SK-N-SH (cell line): Measurements from ENCODE around the gene LMTK2. TPM values are rescaled to one million over a fixed set of nuclear protein-coding genes. Genes with fewer than 3 reads are reported as not detected.

Experiments
- CTCF ChIA-PET: fragments of 300-600, 350-600 bp; formaldehyde crosslinking; extraction: SDS; loops from one replicate; lab custom pipeline; 2021; lab: Yijun Ruan, JAX
- POLR2A ChIA-PET: fragments of 350-600 bp; sonication (Branson Sonifier 250); formaldehyde crosslinking; extraction: SDS; loops from one replicate; lab custom pipeline; 2020; ENCODE audit warnings: antibody characterized with exemption, inconsistent platforms; lab: Yijun Ruan, JAX
- DNase-seq: peaks from one replicate; pipeline ENCODE4 v3.0.0; 2012
- H2AFZ ChIP-seq: fragments of 200-600 bp; sonication (generic); 2 replicates; pipeline ENCODE4 v1.8.1; 2016; ENCODE audit warnings: antibody characterized with exemption, mild to moderate bottlenecking, low read depth
- H3F3A ChIP-seq: fragments of 200-600 bp; sonication (generic); replicated peaks from 2 replicates; pipeline ENCODE3; 2016; ENCODE audit warnings: antibody characterized with exemption, mild to moderate bottlenecking; ENCODE audit not compliant: insufficient read depth
- H3K27ac ChIP-seq, 2 experiments: fragments of 200-500 bp in 1 of 2; fragments of 200-600 bp in 1 of 2; sonication (Bioruptor generic) in 1 of 2; sonication (generic), shearing (Covaris generic) in 1 of 2; 2 replicates each; pipeline versions ENCODE4 v1.5.1 to v1.6.1; 2014 to 2016; ENCODE audit warnings: low read depth in 2 of 2, inconsistent platforms in 1 of 2, low read length in 1 of 2, mild to moderate bottlenecking in 1 of 2, mixed read lengths in 1 of 2
- H3K27me3 ChIP-seq: fragments of 200-600 bp; sonication (generic), shearing (Covaris generic); 2 replicates; pipeline ENCODE4 v1.6.1; 2016; ENCODE audit warnings: mixed run types; ENCODE audit not compliant: insufficient read depth
- H3K36me3 ChIP-seq, 2 experiments: fragments of 200-500 bp in 1 of 2; fragments of 200-600 bp in 1 of 2; sonication (Bioruptor generic) in 1 of 2; sonication (generic) in 1 of 2; replicated peaks in 1 of 2; 2 replicates each; pipeline versions ENCODE3 to v1.5.1; 2014 to 2016; ENCODE audit warnings: low read length in 1 of 2, mild to moderate bottlenecking in 1 of 2; ENCODE audit not compliant: insufficient read depth in 2 of 2, control insufficient read depth in 1 of 2
- H3K4me1 ChIP-seq, 2 experiments: fragments of 200-500 bp in 1 of 2; fragments of 200-600 bp in 1 of 2; sonication (Bioruptor generic) in 1 of 2; sonication (generic), shearing (Covaris generic) in 1 of 2; 2 replicates each; pipeline versions ENCODE4 v1.5.1 to v1.6.1; 2014 to 2016; ENCODE audit warnings: low read depth in 1 of 2, low read length in 1 of 2, mixed run types in 1 of 2; ENCODE audit not compliant: insufficient read depth in 2 of 2, control insufficient read depth in 1 of 2
- H3K4me2 ChIP-seq: fragments of 200-600 bp; sonication (generic), shearing (Covaris generic); 2 replicates; pipeline ENCODE4 v1.6.1; 2017; ENCODE audit warnings: mixed run types
- H3K4me3 ChIP-seq, 2 experiments: fragments of 200-500 bp in 1 of 2; fragments of 200-600 bp in 1 of 2; sonication (Bioruptor generic) in 1 of 2; sonication (generic), shearing (Covaris generic) in 1 of 2; 2 replicates each; pipeline versions ENCODE4 v1.5.1 to v1.8.1; 2014 to 2016; ENCODE audit warnings: low read depth in 2 of 2, inconsistent platforms in 1 of 2, low read length in 1 of 2, mild to moderate bottlenecking in 1 of 2, mixed read lengths in 1 of 2, moderate library complexity in 1 of 2
- H3K79me2 ChIP-seq: fragments of 200-600 bp; sonication (generic); 2 replicates; pipeline ENCODE4 v1.8.1; 2017; ENCODE audit warnings: mild to moderate bottlenecking; ENCODE audit not compliant: insufficient read depth
- H3K9ac ChIP-seq: fragments of 200-600 bp; sonication (generic); 2 replicates; pipeline ENCODE4 v1.6.1; 2017; ENCODE audit warnings: mixed run types
- H3K9me2 ChIP-seq: fragments of 200-600 bp; sonication (generic); 2 replicates; pipeline ENCODE4 v1.6.1; 2017; ENCODE audit warnings: mixed run types
- H3K9me3 ChIP-seq: fragments of 200-600 bp; sonication (generic); 2 replicates; pipeline ENCODE4 v1.6.1; 2017; ENCODE audit warnings: mixed run types, mild to moderate bottlenecking, moderate library complexity
- H4K20me1 ChIP-seq: fragments of 200-600 bp; sonication (generic); 2 replicates; pipeline ENCODE4 v1.6.1; 2017; ENCODE audit warnings: mild to moderate bottlenecking, mixed run types; ENCODE audit not compliant: insufficient read depth
- EP300 ChIP-seq, 2 experiments: IDR thresholded peaks; 2 replicates each; pipeline versions ENCODE4 v1.4.0 to v1.6.1; 2012; ENCODE audit warnings: borderline replicate concordance in 1 of 2, low read depth in 1 of 2, low read length in 1 of 2
- FOXJ3 ChIP-seq: sonication (generic); formaldehyde crosslinking; IDR thresholded peaks from 2 replicates; pipeline ENCODE4 v1.5.1; 2020; ENCODE audit warnings: mild to moderate bottlenecking, missing genetic modification reagents
- GABPA ChIP-seq: IDR thresholded peaks from 2 replicates; pipeline ENCODE4 v1.4.0; 2012; ENCODE audit warnings: low read depth, mild to moderate bottlenecking
- MAX ChIP-seq: IDR thresholded peaks from 2 replicates; pipeline ENCODE4 v1.4.0; 2012; ENCODE audit warnings: low read depth
- NFIC ChIP-seq: IDR thresholded peaks from 2 replicates; pipeline ENCODE4 v1.4.0; 2012; ENCODE audit warnings: borderline replicate concordance
- RAD21 ChIP-seq: IDR thresholded peaks from 2 replicates; pipeline ENCODE4 v1.6.1; 2012; ENCODE audit warnings: mild to moderate bottlenecking, low read length
- RCOR1 ChIP-seq: fragments of 150-350 bp; IDR thresholded peaks from 2 replicates; pipeline ENCODE4 v1.6.1; 2017; ENCODE audit warnings: antibody characterized with exemption, low read length
- RFX5 ChIP-seq: IDR thresholded peaks from 2 replicates; pipeline ENCODE4 v1.6.1; 2012; ENCODE audit warnings: mild to moderate bottlenecking, improper control_type of control experiment, low read length
- SIN3A ChIP-seq: IDR thresholded peaks from 2 replicates; pipeline ENCODE4 v1.6.1; 2012; ENCODE audit warnings: low read depth, mild to moderate bottlenecking, low read length, moderate library complexity, borderline replicate concordance
- SMC3 ChIP-seq: IDR thresholded peaks from 2 replicates; pipeline ENCODE4 v1.6.1; 2012; ENCODE audit warnings: low read depth, low read length, improper control_type of control experiment
- TEAD4 ChIP-seq: IDR thresholded peaks from 2 replicates; pipeline ENCODE4 v1.4.0; 2012; ENCODE audit warnings: mild to moderate bottlenecking, borderline replicate concordance; ENCODE audit not compliant: insufficient read depth
- YY1 ChIP-seq: IDR thresholded peaks from 2 replicates; pipeline ENCODE4 v1.4.0; 2012; ENCODE audit warnings: low read depth, mild to moderate bottlenecking
- WGBS: methylation state at CpG from one replicate; pipeline ENCODE4 v1.1.6; 2017; ENCODE audit warnings: low lambda C conversion rate; 5-methylcytosine and 5-hydroxymethylcytosine counted together
- polyA plus RNA-seq, 3 experiments: library from polyadenylated mRNA; depleted of rRNA; stranded (reverse); fragments of >200 nt; gene quantifications; 2 replicates each; pipeline ENCODE4 v1.2.3, GENCODE V29; 2012
- TF ChIP-seq, protein P1 (sequence below): IDR thresholded peaks from 2 replicates; pipeline ENCODE4 v1.4.0; 2012; ENCODE audit warnings: low read depth, borderline replicate concordance
- TF ChIP-seq, protein P2 (sequence below): fragments of 200-600 bp; sonication (generic); IDR thresholded peaks from 2 replicates; pipeline ENCODE4 v1.6.1; 2017; ENCODE audit warnings: antibody characterized with exemption, mild to moderate bottlenecking, moderate library complexity
- TF ChIP-seq, protein P3 (sequence below): fragments of 150-350 bp; IDR thresholded peaks from 2 replicates; pipeline ENCODE4 v1.6.1; 2016; ENCODE audit warnings: mild to moderate bottlenecking, low read depth, low read length

LMTK2 gene
- polyA plus RNA-seq, 1 of the 3 experiments (the other 2 are of a cell fraction) = 9.0 TPM

DNA sequence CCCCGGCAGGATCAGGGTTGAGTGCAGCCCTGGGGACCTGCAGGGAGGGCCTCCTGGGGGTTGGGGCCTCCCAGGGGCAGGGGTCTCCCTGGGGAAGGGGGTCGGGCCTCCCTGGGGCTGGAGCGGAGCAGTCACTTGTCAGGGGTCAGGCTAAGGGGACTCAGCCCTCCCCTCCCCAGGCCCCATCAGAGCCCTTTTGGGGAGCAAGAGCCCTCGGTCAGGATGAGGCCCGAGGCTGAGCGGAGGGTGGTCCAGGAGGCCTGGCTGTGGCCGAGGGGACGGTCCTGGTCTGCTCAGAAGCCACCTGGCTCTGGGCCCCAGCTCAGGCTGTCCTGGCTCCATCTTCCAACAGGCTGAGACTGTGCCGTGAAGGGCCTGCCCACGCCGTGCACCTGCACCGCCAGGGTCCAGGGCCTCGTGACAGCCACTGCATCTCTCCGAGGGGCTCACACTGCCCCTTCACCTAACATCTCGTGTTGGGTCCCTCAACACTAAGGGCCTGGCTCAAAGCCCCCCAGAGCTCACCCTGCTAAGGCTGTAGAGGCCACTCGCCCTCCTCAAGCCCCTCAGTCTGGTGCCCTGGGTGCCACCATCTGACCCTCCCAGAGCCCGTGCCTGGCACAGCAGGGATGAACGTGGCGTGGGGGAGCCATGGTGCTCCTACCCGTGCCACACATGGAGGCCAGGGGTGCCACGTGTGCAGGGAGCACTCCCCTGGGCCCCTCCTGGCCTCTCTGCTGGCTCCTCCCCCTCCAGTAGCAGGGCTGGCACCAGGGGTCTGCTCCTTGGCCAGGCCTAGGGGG, 117.4 kb downstream of the LMTK2 start:
- H3K4me3 ChIP-seq = no peak overlapping the region
- no peaks in the 10 kb centered on the region for H3K4me1 ChIP-seq
- ChIA-PET CTCF (interaction anchor here (0.6 to 1.0 kb wide), 2 partner anchors 203 to 222 kb away, joined by 3 to 4 read pairs; no protein-coding TSS in a partner anchor), POLR2A (no interaction called here)
- no peak overlapping the region for H3K27ac ChIP-seq
- no peak overlapping the region for H3K9ac ChIP-seq
- no peaks in the 10 kb centered on the region for H4K20me1 ChIP-seq
- H2AFZ ChIP-seq = no peak overlapping the region
- no peaks in the 10 kb centered on the region for H3K27me3 ChIP-seq
- peak; percentile 48 for DNase-seq
- H3K4me2 ChIP-seq = no peak overlapping the region
- H3K9me3 ChIP-seq = no peaks in the 10 kb centered on the region
- WGBS = 91% methylated on average over 17 of the region's 21 CpGs
- H3K36me3 ChIP-seq = peaks cover 8 to 13% of the 10 kb centered on the region in 2 experiments
- no peaks in the 10 kb centered on the region for H3K9me2 ChIP-seq
- no peaks in the 10 kb centered on the region for H3K79me2 ChIP-seq
- TF ChIP-seq SIN3A = no peak
- TF ChIP-seq, protein P1, sequence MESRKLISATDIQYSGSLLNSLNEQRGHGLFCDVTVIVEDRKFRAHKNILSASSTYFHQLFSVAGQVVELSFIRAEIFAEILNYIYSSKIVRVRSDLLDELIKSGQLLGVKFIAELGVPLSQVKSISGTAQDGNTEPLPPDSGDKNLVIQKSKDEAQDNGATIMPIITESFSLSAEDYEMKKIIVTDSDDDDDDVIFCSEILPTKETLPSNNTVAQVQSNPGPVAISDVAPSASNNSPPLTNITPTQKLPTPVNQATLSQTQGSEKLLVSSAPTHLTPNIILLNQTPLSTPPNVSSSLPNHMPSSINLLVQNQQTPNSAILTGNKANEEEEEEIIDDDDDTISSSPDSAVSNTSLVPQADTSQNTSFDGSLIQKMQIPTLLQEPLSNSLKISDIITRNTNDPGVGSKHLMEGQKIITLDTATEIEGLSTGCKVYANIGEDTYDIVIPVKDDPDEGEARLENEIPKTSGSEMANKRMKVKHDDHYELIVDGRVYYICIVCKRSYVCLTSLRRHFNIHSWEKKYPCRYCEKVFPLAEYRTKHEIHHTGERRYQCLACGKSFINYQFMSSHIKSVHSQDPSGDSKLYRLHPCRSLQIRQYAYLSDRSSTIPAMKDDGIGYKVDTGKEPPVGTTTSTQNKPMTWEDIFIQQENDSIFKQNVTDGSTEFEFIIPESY = no peak
- no peak for TF ChIP-seq TEAD4
- TF ChIP-seq RFX5 = no peak
- TF ChIP-seq RCOR1 = no peak
- no peak for TF ChIP-seq YY1
- TF ChIP-seq FOXJ3 (CRISPR knock-in tag) = no peak
- no peak for TF ChIP-seq GABPA
- TF ChIP-seq RAD21 = no peak
- TF ChIP-seq, protein P2, sequence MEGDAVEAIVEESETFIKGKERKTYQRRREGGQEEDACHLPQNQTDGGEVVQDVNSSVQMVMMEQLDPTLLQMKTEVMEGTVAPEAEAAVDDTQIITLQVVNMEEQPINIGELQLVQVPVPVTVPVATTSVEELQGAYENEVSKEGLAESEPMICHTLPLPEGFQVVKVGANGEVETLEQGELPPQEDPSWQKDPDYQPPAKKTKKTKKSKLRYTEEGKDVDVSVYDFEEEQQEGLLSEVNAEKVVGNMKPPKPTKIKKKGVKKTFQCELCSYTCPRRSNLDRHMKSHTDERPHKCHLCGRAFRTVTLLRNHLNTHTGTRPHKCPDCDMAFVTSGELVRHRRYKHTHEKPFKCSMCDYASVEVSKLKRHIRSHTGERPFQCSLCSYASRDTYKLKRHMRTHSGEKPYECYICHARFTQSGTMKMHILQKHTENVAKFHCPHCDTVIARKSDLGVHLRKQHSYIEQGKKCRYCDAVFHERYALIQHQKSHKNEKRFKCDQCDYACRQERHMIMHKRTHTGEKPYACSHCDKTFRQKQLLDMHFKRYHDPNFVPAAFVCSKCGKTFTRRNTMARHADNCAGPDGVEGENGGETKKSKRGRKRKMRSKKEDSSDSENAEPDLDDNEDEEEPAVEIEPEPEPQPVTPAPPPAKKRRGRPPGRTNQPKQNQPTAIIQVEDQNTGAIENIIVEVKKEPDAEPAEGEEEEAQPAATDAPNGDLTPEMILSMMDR = no peak
- no peak for TF ChIP-seq NFIC
- TF ChIP-seq SMC3 = no peak
- TF ChIP-seq EP300 (IDR thresholded peaks at IDR 0.05; ENCODE audit: borderline replicate concordance in 1 of 2, low read depth in 1 of 2, low read length in 1 of 2) = no peak
- TF ChIP-seq MAX = no peak
- TF ChIP-seq, protein P3, sequence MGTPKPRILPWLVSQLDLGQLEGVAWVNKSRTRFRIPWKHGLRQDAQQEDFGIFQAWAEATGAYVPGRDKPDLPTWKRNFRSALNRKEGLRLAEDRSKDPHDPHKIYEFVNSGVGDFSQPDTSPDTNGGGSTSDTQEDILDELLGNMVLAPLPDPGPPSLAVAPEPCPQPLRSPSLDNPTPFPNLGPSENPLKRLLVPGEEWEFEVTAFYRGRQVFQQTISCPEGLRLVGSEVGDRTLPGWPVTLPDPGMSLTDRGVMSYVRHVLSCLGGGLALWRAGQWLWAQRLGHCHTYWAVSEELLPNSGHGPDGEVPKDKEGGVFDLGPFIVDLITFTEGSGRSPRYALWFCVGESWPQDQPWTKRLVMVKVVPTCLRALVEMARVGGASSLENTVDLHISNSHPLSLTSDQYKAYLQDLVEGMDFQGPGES = no peak
- peaks cover 4% of the 10 kb centered on the region for H3F3A ChIP-seq
